Measurements from ENCODE around the gene NLK. TPM values are rescaled to one million over a fixed set of nuclear protein-coding genes. Genes with fewer than 3 reads are reported as not detected.

Gene NLK
- total and polyA plus RNA-seq, 2 donors (not counting 1 experiment from before 2014, with no cell fraction given) = 12.7 to 24.8 TPM

GRCh38 chr17:28189667-28190066 lies 147.2 kb downstream of the NLK start:
- no peak overlapping the region for H3K4me2 ChIP-seq (replicated peaks; ENCODE audit: low read depth, low read length, poor library complexity, severe bottlenecking)
- intact Hi-C loops (cut with micrococcal nuclease) = no loop called here
- 100% methylated on average over 1 of the region's 5 CpGs for WGBS (ENCODE audit: insufficient coverage)
- H3K27ac ChIP-seq (ENCODE audit: low read length in 2 of 2) = no peak overlapping the region
- H3K79me2 ChIP-seq (ENCODE audit: control insufficient read depth, insufficient read depth, low read length) = no peaks in the 10 kb centered on the region
- DNase-seq (no peak), ATAC-seq (ENCODE audit: low read depth) (no peak)
- Mint-ChIP-seq H3K9me3 (ENCODE audit: insufficient read depth) (no peaks in the 10 kb centered on the region), H3K4me3 (no peak overlapping the region), H3K4me1 (peaks cover 10% of the 10 kb centered on the region), H3K27ac (no peak overlapping the region), H3K27me3 (no peaks in the 10 kb centered on the region)
- no peak overlapping the region for H3K9ac ChIP-seq (ENCODE audit: low read length)
- CTCF ChIA-PET = no interaction called here
- peaks cover 0 to 1% (median 0%) of the 10 kb centered on the region in 3 donors for H3K9me3 ChIP-seq (ENCODE audit: control extremely low read depth in 1 of 3, control insufficient read depth in 2 of 3, insufficient read depth in 1 of 3, low read length in 2 of 3)
- H3K27me3 ChIP-seq (replicated peaks in 1 of 4; ENCODE audit: control extremely low read depth in 1 of 4, control insufficient read depth in 3 of 4, insufficient read depth in 4 of 4, low read length in 3 of 4) = no peaks in the 10 kb centered on the region
- TF ChIP-seq EZH2 (IDR thresholded peaks at IDR 0.05; ENCODE audit: borderline replicate concordance, insufficient read depth, low read depth, low read length, poor library complexity, severe bottlenecking) (no peak), CTCF (IDR thresholded peaks at IDR 0.05) (no peak)
- H2AFZ ChIP-seq (ENCODE audit: insufficient read depth, low read depth, low read length, poor library complexity, severe bottlenecking) = no peak overlapping the region
- POLR2A ChIA-PET = no interaction called here
- peaks cover 18 to 20% of the 10 kb centered on the region in 2 experiments for H3K36me3 ChIP-seq (replicated peaks in 1 of 2; ENCODE audit: control extremely low read depth in 1 of 2, control insufficient read depth in 1 of 2, extremely low read depth in 1 of 2, insufficient read depth in 2 of 2, low read length in 1 of 2)
- no peaks in the 10 kb centered on the region for H4K20me1 ChIP-seq (ENCODE audit: control insufficient read depth, insufficient read depth, low read length, poor library complexity, severe bottlenecking)
- H3K4me3 ChIP-seq (ENCODE audit: control extremely low read depth in 1 of 5, extremely low read depth in 1 of 5, insufficient read depth in 1 of 5, low read depth in 2 of 5, low read length in 4 of 5) = no peak overlapping the region
- peaks cover 4% of the 10 kb centered on the region in 2 donors for H3K4me1 ChIP-seq (ENCODE audit: control insufficient read depth in 2 of 2, insufficient read depth in 2 of 2, low read length in 2 of 2)

- H3K4me1 ChIP-seq (ENCODE audit: control insufficient read depth in 2 of 2, insufficient read depth in 2 of 2, low read length in 2 of 2) = peaks cover 4% of the 10 kb centered on the region in 2 donors
- H3K27me3 ChIP-seq (replicated peaks in 1 of 4; ENCODE audit: control extremely low read depth in 1 of 4, control insufficient read depth in 3 of 4, insufficient read depth in 4 of 4, low read length in 3 of 4) = no peaks in the 10 kb centered on the region
- no peak for TF ChIP-seq EZH2 (IDR thresholded peaks at IDR 0.05; ENCODE audit: borderline replicate concordance, insufficient read depth, low read depth, low read length, poor library complexity, severe bottlenecking)
- TF ChIP-seq CTCF (IDR thresholded peaks at IDR 0.05) = no peak
- ATAC-seq (ENCODE audit: low read depth) (no peak), DNase-seq (no peak)
- ChIA-PET POLR2A (no interaction called here), CTCF (interaction anchor here (1.2 kb wide), 1 partner anchor 226 kb away, joined by 3 read pairs; no protein-coding TSS in a partner anchor)
- 90% methylated on average over 2 of the region's 8 CpGs for WGBS (ENCODE audit: insufficient coverage)
- intact Hi-C loops (cut with micrococcal nuclease) = no loop called here
- H3K4me1 Mint-ChIP-seq = peaks cover 10% of the 10 kb centered on the region
- H3K4me2 ChIP-seq (replicated peaks; ENCODE audit: low read depth, low read length, poor library complexity, severe bottlenecking) = no peak overlapping the region
- H2AFZ ChIP-seq (ENCODE audit: insufficient read depth, low read depth, low read length, poor library complexity, severe bottlenecking) = no peak overlapping the region
- H3K9me3 ChIP-seq (ENCODE audit: control extremely low read depth in 1 of 3, control insufficient read depth in 2 of 3, insufficient read depth in 1 of 3, low read length in 2 of 3) = peaks cover 0 to 1% (median 0%) of the 10 kb centered on the region in 3 donors
- no peaks in the 10 kb centered on the region for H3K27me3 Mint-ChIP-seq
- H3K4me3 ChIP-seq (ENCODE audit: control extremely low read depth in 1 of 5, extremely low read depth in 1 of 5, insufficient read depth in 1 of 5, low read depth in 2 of 5, low read length in 4 of 5) = no peak overlapping the region
- peaks cover 16 to 19% of the 10 kb centered on the region in 2 experiments for H3K36me3 ChIP-seq (replicated peaks in 1 of 2; ENCODE audit: control extremely low read depth in 1 of 2, control insufficient read depth in 1 of 2, extremely low read depth in 1 of 2, insufficient read depth in 2 of 2, low read length in 1 of 2)
- no peaks in the 10 kb centered on the region for H3K79me2 ChIP-seq (ENCODE audit: control insufficient read depth, insufficient read depth, low read length)
- H3K9me3 Mint-ChIP-seq (ENCODE audit: insufficient read depth) = no peaks in the 10 kb centered on the region
- no peak overlapping the region for H3K4me3 Mint-ChIP-seq
- no peak overlapping the region for H3K27ac Mint-ChIP-seq
- no peak overlapping the region for H3K27ac ChIP-seq (ENCODE audit: low read length in 2 of 2)
- no peaks in the 10 kb centered on the region for H4K20me1 ChIP-seq (ENCODE audit: control insufficient read depth, insufficient read depth, low read length, poor library complexity, severe bottlenecking)
- H3K9ac ChIP-seq (ENCODE audit: low read length) = no peak overlapping the region
Measured at GRCh38 chr17:28191018-28191417, 148.5 kb downstream of the NLK start.

Measured in B cell (primary cell).